NT2/D1 (cell line): ENCODE data around the gene REM2.

Experiments
- DNase-seq: peaks from one replicate; pipeline ENCODE4 v3.0.0-alpha.2; 2011; ENCODE audit warnings: low read depth, low spot score
- H3K27me3 ChIP-seq: 2 replicates; pipeline ENCODE4 v1.6.0; 2011; ENCODE audit warnings: mild to moderate bottlenecking; ENCODE audit not compliant: insufficient read length, insufficient read depth
- H3K36me3 ChIP-seq: 2 replicates; pipeline ENCODE4 v1.6.1; 2011; ENCODE audit warnings: mild to moderate bottlenecking, low read length, mixed read lengths; ENCODE audit not compliant: insufficient read depth, insufficient read length
- H3K4me1 ChIP-seq: 2 replicates; pipeline ENCODE4 v1.5.1; 2011; ENCODE audit not compliant: insufficient read depth, insufficient read length
- H3K4me3 ChIP-seq: 2 replicates; pipeline ENCODE4 v1.5.1; 2011; ENCODE audit warnings: low read depth; ENCODE audit not compliant: insufficient read length
- H3K9ac ChIP-seq: 2 replicates; pipeline ENCODE4 v1.6.0; 2011; ENCODE audit warnings: low read depth; ENCODE audit not compliant: insufficient read length
- H3K9me3 ChIP-seq: 2 replicates; pipeline ENCODE4 v1.5.1; 2011; ENCODE audit warnings: mild to moderate bottlenecking, low read length; ENCODE audit not compliant: insufficient read depth
- SUZ12 ChIP-seq: IDR thresholded peaks from 2 replicates; pipeline ENCODE4 v1.6.1; 2011; ENCODE audit not compliant: insufficient read length, insufficient read depth; ENCODE audit errors: extremely low read depth
- YY1 ChIP-seq: IDR thresholded peaks from 2 replicates; pipeline ENCODE4 v1.6.1; 2011; ENCODE audit not compliant: insufficient read length, insufficient read depth
- ZNF274 ChIP-seq: IDR thresholded peaks from 2 replicates; pipeline ENCODE4 v1.6.1; 2011; ENCODE audit warnings: mild to moderate bottlenecking, low read depth, low read length

Gene REM2

GRCh38 chr14:22839159-22839779, 43.8 kb upstream of the REM2 start:
- no peaks in the 10 kb centered on the region for H3K9me3 ChIP-seq
- H3K36me3 ChIP-seq, result peaks cover 56% of the 10 kb centered on the region
- TF ChIP-seq YY1 (no peak), SUZ12 (no peak), ZNF274 (no peak)
- no peak for DNase-seq
- H3K4me3 ChIP-seq, result no peak overlapping the region
- no peaks in the 10 kb centered on the region for H3K27me3 ChIP-seq
- no peaks in the 10 kb centered on the region for H3K4me1 ChIP-seq
- peak overlapping the region; percentile 36 for H3K9ac ChIP-seq

GRCh38 chr14:22841311-22841710, 41.7 kb upstream of the REM2 start:
- Histone ChIP-seq H3K4me3 (no peak overlapping the region), H3K27me3 (no peaks in the 10 kb centered on the region), H3K36me3 (peaks cover 62% of the 10 kb centered on the region), H3K9me3 (no peaks in the 10 kb centered on the region), H3K9ac (no peak overlapping the region), H3K4me1 (no peaks in the 10 kb centered on the region)
- DNase-seq, result no peak
- TF ChIP-seq ZNF274, result no peak
- no peak for TF ChIP-seq YY1
- no peak for TF ChIP-seq SUZ12

DNA sequence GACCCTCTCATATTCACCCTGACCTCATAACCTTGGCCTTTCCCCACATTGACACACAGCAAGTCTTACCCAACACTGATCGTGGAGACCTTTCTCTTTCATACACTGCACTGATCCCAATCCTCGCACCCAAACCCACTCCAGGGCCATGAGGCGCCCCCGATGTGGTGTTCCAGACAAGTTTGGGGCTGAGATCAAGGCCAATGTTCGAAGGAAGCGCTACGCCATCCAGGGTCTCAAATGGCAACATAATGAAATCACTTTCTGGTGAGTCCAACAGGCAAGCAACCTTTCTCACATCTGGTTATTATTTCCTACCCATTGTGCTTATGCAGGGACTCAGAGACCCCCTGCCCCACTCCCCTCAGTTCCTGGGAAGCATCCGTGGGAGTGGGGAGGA, 41.3 kb upstream of the REM2 start:
- H3K9ac ChIP-seq, result no peak overlapping the region
- H3K27me3 ChIP-seq, result no peaks in the 10 kb centered on the region
- H3K4me1 ChIP-seq, result peaks cover 2% of the 10 kb centered on the region
- no peak for TF ChIP-seq SUZ12
- TF ChIP-seq ZNF274, result no peak
- TF ChIP-seq YY1, result no peak
- DNase-seq, result no peak
- H3K9me3 ChIP-seq, result no peaks in the 10 kb centered on the region
- peaks cover 66% of the 10 kb centered on the region for H3K36me3 ChIP-seq
- no peak overlapping the region for H3K4me3 ChIP-seq

- Histone ChIP-seq H3K4me1 (peaks cover 2% of the 10 kb centered on the region), H3K36me3 (peaks cover 70% of the 10 kb centered on the region), H3K9ac (no peak overlapping the region), H3K4me3 (no peak overlapping the region), H3K27me3 (no peaks in the 10 kb centered on the region), H3K9me3 (no peaks in the 10 kb centered on the region)
- DNase-seq, result no peak
- TF ChIP-seq ZNF274 (no peak), SUZ12 (no peak), YY1 (no peak)
These were observed 40.6 kb upstream of the REM2 start for GRCh38 chr14:22842211-22843122.

DNA sequence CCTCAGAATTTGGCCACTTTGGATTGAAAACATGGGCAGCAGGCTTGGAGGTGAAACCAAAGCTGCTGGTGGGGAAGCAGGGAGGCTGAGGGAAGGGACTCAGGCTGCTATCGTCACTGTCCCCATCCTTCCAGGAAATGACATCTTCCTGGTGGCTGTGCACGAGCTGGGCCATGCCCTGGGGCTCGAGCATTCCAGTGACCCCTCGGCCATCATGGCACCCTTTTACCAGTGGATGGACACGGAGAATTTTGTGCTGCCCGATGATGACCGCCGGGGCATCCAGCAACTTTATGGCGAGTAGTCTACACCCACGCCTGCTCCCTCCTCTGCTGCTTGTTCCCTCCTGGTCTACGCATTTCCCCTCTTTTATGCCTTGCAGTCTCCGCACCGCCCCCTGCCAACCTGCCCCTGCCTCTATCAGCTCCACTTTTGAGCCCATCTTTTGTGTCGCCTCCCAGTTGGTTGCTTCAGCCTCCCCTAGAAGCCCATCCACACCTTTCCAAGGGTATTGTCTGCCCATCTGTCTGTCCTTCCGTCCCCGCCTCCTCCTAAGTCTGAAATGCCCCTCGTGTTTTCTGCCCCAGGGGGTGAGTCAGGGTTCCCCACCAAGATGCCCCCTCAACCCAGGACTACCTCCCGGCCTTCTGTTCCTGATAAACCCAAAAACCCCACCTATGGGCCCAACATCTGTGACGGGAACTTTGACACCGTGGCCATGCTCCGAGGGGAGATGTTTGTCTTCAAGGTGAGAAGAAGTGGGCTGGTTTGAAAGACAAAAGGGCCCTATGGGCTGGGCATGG, 39.7 kb upstream of the REM2 start:
- DNase-seq, result no peak

GRCh38 chr14:22844221-22845102, 38.6 kb upstream of the REM2 start:
- DNase-seq, result no peak
- H3K4me3 ChIP-seq, result no peak overlapping the region
- no peaks in the 10 kb centered on the region for H3K27me3 ChIP-seq
- peaks cover 11% of the 10 kb centered on the region for H3K4me1 ChIP-seq
- peaks cover 69% of the 10 kb centered on the region for H3K36me3 ChIP-seq
- H3K9me3 ChIP-seq, result no peaks in the 10 kb centered on the region
- H3K9ac ChIP-seq, result no peak overlapping the region
- TF ChIP-seq ZNF274 (no peak), YY1 (no peak), SUZ12 (no peak)

More for the DNA sequence above, 39.7 kb upstream of the REM2 start:
- no peaks in the 10 kb centered on the region for H3K9me3 ChIP-seq
- H3K4me1 ChIP-seq, result peaks cover 8% of the 10 kb centered on the region
- H3K36me3 ChIP-seq, result peaks cover 70% of the 10 kb centered on the region
- no peak overlapping the region for H3K9ac ChIP-seq
- no peak overlapping the region for H3K4me3 ChIP-seq
- no peak for TF ChIP-seq SUZ12
- TF ChIP-seq ZNF274, result no peak
- TF ChIP-seq YY1, result no peak
- no peaks in the 10 kb centered on the region for H3K27me3 ChIP-seq
